ENCODE results near the gene MERTK.
"Not testable (repeated sequence)": the region's sequence is repeated elsewhere in the genome, so short reads cannot be mapped to it uniquely, and the experiment has no call there.

The MERTK gene

GRCh38 chr2:111897924-111898702 is at the start of gene MERTK:
Gene MERTK, plus strand, starts transcription at chr2:111898607. Its CDS starts 129 bp downstream, at chr2:111898736.
- peak; percentile 29 for TF ChIP-seq CTCF (IDR thresholded peaks at IDR 0.05; ENCODE audit: low read depth, low read length, missing control alignments)
- peak within 1 kb of the TSS; percentile 57 for H3K4me3 ChIP-seq (ENCODE audit: low read depth, low read length)
- DNase-seq (ENCODE audit: low read depth) = no peak

- H3K4me3 ChIP-seq (ENCODE audit: low read depth, low read length); DNase-seq (ENCODE audit: low read depth): not testable (repeated sequence)
- peak; percentile 44 for TF ChIP-seq CTCF (IDR thresholded peaks at IDR 0.05; ENCODE audit: low read depth, low read length, missing control alignments)
These were observed 47.8 kb upstream of the MERTK start for GRCh38 chr2:111850646-111851045.

GRCh38 chr2:111852544-111852943 is 45.9 kb upstream of the MERTK start:
- not testable (repeated sequence) for DNase-seq (ENCODE audit: low read depth); H3K4me3 ChIP-seq (ENCODE audit: low read depth, low read length)

- not testable (repeated sequence) for H3K4me3 ChIP-seq (ENCODE audit: low read depth, low read length); DNase-seq (ENCODE audit: low read depth)
These were observed 38.4 kb upstream of the MERTK start for GRCh38 chr2:111860005-111860404.

GRCh38 chr2:111865124-111865523 is 33.3 kb upstream of the MERTK start:
- DNase-seq (ENCODE audit: low read depth); H3K4me3 ChIP-seq (ENCODE audit: low read depth, low read length): not testable (repeated sequence)

GRCh38 chr2:111872806-111873205 is 25.6 kb upstream of the MERTK start:
- not testable (repeated sequence) for DNase-seq (ENCODE audit: low read depth); H3K4me3 ChIP-seq (ENCODE audit: low read depth, low read length)

GRCh38 chr2:111883661-111884591 is 14.5 kb upstream of the MERTK start, which contains the start of gene ANAPC1:
Gene ANAPC1, minus strand, starts transcription at chr2:111884193. Its CDS starts 3,368 bp downstream, at chr2:111880825.
- TF ChIP-seq CTCF (IDR thresholded peaks at IDR 0.05; ENCODE audit: low read depth, low read length, missing control alignments) = no peak

GRCh38 chr2:111884592-111884964 is 13.8 kb upstream of the MERTK start:
- no peak for TF ChIP-seq CTCF (IDR thresholded peaks at IDR 0.05; ENCODE audit: low read depth, low read length, missing control alignments)
- peak overlapping the region; percentile 91 for H3K4me3 ChIP-seq (ENCODE audit: low read depth, low read length)
- DNase-seq (ENCODE audit: low read depth) = no peak

More at GRCh38 chr2:111883661-111884591, 14.5 kb upstream of the MERTK start, which contains the start of gene ANAPC1:
- DNase-seq (ENCODE audit: low read depth) = peak; percentile 56
- H3K4me3 ChIP-seq (ENCODE audit: low read depth, low read length) = peak within 1 kb of the TSS; percentile 91

- H3K4me3 ChIP-seq (ENCODE audit: low read depth, low read length) = no peak overlapping the region
- DNase-seq (ENCODE audit: low read depth) = no peak
- TF ChIP-seq CTCF (IDR thresholded peaks at IDR 0.05; ENCODE audit: low read depth, low read length, missing control alignments) = no peak
These were observed 2.4 kb upstream of the MERTK start for GRCh38 chr2:111896024-111896423.

Measured in GM12864 (cell line).